IPS-11a (cell line): ENCODE data around the gene OR5AU1.

ENCODE experiments used
- H3K4me3 ChIP-seq: one replicate; pipeline ENCODE4 v1.5.1; 2013; ENCODE audit warnings: low read depth, low read length, control low read depth

The OR5AU1 gene

DNA sequence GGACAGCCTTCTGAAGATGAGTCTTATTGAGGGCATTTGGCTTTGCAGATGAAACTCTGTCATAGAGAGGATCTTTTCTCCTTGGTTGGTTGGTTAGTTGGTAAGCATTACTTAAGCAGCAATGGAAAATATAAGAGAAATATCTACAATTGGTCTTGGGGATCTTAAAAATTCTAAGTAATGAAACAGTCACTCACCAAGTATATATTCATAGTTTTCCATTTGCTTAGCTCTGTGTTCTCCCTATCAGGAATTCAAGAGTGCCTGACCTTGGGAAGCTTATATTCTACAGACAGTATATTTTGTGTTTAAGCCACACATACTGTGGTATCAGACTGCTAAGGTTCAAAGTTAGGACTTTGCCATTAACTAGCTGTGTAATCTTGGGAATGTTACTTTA, at the start of gene OR5AU1:
Gene OR5AU1, minus strand, starts transcription at position 101 of the 400 bp plus-strand sequence. CDS start 191 bp downstream, outside the sequence.
- H3K4me3 ChIP-seq, result no peak within 1 kb of the TSS

- H3K4me3 ChIP-seq, result no peak overlapping the region
Measured at GRCh38 chr14:21205026-21205677, 49.3 kb upstream of the OR5AU1 start.

DNA sequence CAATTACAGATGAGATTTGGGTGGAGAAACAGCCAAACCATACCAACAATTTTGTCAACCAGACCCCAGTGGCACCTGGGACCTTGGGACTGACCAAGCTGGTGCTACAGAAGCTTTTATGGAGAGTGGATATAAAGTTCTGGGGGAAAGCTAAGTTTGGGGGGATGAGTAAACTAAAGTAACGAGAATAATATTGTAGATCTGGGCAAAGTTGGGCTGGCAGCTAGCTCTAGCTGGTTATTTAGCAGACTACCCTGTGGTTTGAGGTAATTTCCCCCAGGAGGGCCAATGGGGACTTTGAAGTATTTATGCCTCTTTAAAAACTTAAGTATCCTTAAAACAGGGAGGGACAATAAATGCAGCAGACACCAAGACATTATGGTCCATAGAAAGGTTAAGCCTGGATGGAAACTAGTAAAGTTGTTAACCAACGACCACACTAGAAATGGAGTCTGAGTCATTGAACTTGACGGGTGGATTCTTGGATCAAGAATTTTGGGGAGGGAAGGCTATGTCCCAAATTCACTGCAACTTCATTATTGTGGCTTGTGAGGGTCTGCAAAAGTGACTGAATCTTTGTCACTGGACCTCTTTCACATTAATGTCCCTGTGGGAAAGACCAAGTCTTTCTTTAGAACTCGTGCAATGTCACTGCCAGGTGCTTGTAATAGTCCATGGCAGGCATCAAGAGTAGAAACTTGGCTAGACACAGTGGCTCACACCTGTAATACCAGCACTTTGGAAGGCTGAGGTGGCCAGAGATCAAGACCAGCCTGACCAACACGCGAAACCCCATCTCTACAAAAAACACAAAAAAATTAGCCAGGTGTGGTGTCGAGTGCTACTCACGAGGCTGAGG, 48.5 kb upstream of the OR5AU1 start:
- no peak overlapping the region for H3K4me3 ChIP-seq

GRCh38 chr14:21203470-21204166, 47.8 kb upstream of the OR5AU1 start:
- H3K4me3 ChIP-seq, result no peak overlapping the region

DNA sequence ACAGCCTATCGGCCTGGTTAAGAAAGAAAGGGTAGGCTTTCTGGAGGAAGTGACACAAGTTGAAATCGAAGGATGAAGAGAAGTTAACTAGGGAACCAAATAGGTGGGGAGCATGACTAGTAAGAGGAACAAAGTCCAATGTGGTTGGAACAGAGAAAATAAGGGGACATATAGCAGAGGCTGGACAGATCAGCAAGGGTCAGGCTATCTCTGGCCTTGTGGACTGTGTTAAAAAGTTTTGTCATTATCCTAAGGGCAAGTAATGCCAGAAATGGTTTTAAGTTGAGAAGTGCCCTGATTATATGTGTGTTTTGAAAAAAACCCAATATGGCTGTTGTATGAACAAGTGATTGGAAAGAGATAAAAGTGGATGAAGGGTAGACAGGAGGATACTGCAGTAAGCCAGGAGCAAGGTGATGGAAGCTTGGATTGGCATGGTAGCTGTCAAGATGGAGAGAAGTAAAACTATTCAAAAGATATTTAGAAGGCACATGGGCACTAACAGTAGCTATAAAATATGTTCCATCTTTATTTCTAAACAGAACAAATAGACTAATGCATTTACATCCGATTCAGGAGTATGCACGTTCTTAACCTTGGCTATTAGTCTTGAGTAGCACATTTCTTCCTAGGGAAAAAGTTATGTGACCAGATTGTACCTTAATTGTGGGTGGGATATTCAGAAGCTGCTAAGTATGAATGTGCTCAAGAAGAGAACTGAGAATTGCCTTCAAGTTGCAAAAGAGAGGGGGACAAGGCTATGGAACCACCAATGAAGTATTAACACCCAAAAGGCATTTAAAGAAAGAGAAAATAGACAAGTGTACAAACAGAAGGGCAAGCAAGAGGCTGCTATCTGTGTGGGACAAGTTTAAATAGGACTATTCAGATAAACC, 46.8 kb upstream of the OR5AU1 start:
- no peak overlapping the region for H3K4me3 ChIP-seq

GRCh38 chr14:21201732-21202462, 46.0 kb upstream of the OR5AU1 start:
- no peak overlapping the region for H3K4me3 ChIP-seq

DNA sequence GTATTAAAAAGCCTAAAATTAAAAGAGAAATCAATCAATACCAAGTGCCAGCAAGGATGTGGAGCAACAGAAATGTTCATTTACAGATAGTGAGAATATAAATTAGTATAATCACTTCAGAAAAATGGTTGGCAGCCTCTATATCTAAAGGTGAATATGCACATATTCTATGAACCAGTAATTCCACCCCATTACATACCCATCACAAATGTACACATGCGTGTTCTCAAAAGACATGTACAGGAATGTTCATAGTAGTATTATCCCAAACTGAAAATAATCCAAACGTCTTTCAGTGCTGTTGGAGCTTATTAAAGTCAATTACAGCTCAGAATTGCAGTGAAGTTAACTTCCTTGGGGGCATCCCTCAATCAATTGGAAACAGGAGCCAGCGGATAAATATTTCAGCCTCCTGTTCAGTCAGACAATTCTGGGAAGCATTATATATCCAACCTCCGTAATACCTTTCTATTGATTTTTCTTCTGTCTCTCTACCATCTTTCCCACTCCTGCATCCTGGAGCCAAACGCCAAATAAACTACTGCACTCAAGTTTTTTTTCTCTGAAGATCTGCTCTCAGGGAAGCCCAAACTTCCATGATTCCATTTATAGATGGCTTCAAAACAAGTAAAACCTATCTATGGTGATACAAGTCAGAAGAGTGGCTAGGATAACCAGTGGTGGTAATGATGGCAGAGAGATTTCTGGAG, 45.0 kb upstream of the OR5AU1 start:
- H3K4me3 ChIP-seq, result no peak overlapping the region

DNA sequence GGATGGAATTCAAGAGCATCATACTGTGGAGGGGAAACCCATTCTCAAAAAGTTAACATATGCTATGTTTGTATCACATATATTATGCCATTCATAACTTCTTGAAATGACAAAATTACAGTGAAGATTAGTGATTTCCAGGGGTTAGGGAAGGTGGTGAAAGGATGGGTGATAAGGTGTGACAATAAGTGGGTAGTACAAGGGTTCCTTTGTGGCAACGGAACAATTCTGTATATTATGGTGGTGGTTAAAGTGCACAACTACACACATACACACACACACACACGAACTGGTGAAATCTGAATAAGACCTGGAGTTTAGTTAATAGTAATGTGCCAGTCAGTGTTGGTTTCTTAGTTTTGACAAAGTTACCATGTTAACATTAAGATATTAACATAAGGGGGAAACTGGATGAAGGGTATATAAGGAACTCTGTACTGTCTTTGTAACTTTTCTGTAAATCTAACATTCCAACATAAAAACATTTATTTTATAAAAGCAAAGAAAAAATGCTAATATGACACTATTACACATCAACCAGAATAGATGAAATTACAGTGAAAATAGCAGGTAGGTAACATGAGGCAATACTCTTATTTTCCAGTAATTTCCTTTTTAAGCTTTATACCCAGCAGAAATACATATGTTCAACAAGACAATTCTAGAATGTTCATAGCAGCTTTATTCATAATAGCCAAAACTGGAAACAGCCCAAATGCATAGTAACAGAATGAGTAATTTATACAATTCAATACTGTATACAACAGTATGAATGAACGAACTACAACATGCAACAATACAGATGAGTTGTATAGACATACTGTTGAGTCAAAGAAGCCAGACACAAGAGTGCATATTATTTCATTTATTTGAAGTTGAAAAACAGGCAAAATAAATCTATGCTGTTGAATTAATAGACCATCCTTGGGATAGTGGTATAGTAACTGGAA, 44.0 kb upstream of the OR5AU1 start:
- H3K4me3 ChIP-seq, result no peak overlapping the region

DNA sequence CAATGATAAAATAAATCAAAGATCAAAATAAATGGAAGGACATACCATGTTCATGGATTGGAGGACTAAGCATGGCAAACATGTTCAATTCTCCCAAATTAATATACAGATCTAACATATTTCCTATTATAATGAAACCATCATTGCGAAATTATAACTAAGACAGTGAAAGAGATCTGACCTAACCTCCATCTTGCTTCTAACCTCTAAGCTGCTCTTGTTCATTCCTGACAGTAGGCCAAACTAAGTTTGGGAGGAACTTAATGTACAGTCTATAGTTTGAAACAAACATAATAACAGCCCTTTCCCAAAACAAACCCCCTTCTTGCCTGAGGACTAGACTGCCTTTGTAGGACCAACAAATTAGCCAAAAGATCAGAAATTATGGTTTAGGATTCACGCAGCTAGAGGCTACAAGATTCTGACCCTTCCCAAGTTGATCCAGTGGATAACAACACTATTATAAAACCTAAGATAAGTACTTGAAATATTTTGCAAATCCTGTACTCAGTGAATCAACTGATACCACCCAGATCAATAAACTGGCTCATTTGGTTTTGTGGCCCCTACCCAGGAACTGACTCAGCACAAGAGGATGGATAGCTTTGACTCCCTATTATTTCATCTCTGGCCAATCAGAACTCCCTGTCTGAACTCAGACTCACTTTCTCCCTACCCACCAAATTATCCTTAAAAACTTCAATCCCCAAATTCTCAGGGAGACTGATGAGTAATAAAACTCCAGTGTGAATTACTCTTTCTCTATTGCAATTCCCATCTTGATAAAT, 41.7 kb upstream of the OR5AU1 start:
- no peak overlapping the region for H3K4me3 ChIP-seq

DNA sequence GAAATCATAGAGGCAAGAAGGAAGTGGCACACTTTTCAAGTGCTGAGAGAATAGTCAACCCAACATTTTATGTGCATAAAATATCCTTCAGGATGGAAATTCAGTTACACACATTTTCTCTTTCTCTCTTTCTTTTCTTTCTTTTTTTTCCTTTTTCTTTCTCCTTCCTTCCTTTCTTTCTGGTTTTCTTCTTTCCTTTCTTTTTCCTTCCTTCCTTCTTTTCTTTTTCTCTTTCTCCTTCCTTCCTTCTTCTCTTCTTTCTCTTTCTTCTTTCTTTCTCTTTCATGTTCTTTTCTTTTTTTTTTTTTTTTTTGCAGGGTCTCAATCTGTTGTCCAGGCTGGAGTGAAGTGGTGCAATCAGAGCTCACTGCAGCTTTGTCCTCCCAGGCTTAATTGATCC, 38.7 kb upstream of the OR5AU1 start:
- no peak overlapping the region for H3K4me3 ChIP-seq

GRCh38 chr14:21192875-21193535, 37.1 kb upstream of the OR5AU1 start:
- H3K4me3 ChIP-seq, result no peak overlapping the region

- no peak overlapping the region for H3K4me3 ChIP-seq
Measured at GRCh38 chr14:21192447-21192822, 36.6 kb upstream of the OR5AU1 start.

DNA sequence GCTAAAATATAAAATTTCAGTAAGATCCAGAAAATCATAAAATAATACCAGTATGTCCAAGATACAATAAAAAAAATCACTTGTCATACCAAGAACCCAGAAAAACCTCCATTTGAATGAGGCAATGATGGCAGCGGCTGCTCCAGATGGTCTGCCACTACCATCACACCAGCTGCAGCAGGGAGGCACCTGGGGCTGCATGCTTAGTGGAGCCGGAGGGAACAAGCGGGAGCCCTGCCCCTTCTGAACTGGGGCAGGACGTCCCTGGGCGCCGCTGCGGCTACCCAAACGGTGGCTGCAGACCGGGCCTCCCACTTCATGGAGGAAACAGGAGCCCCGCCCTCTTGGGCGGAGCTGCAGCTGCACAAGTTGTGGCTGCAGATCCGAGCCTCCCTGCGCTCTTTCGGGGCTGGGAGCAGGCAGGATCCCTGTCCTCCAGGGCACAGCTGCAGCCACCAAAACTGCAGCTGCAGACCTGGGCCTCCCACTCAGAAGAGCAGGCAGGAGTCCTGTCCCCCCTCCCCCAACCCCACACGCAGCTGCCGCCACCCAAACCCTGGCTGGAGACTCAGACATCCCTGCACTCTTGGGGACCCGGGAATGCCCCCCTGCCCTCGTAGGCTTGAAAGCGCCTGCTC, 36.1 kb upstream of the OR5AU1 start:
- no peak overlapping the region for H3K4me3 ChIP-seq

DNA sequence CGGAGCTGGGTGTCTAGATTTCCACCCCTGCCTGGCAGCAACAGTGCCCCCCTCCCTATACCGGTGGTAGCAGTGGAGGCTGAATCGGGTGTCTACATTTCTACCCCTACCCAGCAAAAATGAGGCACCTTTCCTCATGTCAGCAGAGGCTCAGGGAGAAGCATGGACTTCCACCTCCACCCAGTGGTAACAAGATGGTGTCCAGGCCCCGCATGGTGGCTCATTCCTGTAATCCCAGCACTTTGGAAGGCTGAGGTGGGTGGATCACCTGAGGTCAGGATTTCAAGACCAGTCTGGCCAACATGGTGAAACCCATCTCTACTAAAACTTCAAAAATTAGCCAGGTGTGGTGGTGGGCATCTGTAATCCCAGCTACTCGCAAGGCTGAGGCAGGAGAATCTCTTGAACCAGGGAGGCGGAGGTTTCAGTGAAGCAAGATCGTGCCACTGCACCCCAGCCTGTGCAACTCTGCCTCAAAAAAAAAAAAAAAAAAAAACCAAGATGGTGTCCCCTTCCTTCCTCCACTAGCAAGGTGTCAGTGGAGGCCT, 35.5 kb upstream of the OR5AU1 start:
- H3K4me3 ChIP-seq, result no peak overlapping the region

GRCh38 chr14:21185491-21185890, 29.6 kb upstream of the OR5AU1 start:
- H3K4me3 ChIP-seq, result no peak overlapping the region

- H3K4me3 ChIP-seq, result no peak overlapping the region
Measured at GRCh38 chr14:21184254-21184653, 28.4 kb upstream of the OR5AU1 start.
